Ascending aorta (tissue), 2 donors: ENCODE results near the gene ABCA8. TPM values are rescaled to one million over a fixed set of nuclear protein-coding genes. Genes with fewer than 3 reads are reported as not detected.
"Not testable (repeated sequence)": the region's sequence is repeated elsewhere in the genome, so short reads cannot be mapped to it uniquely, and the experiment has no call there.

Source experiments
- DNase-seq, 2 donors: peaks; one replicate each; pipeline ENCODE4 v3.0.0-alpha.2; 2019; ENCODE audit warnings: low spot score in 2 of 2
- H3K27ac ChIP-seq, 2 donors: fragments of 200-600 bp; sonication (generic); one replicate each; pipeline ENCODE4 v1.5.1; 2016 to 2017; ENCODE audit warnings: mild to moderate bottlenecking in 1 of 2
- H3K27me3 ChIP-seq: fragments of 200-600 bp; sonication (generic); one replicate; pipeline ENCODE4 v1.5.1; 2017
- H3K36me3 ChIP-seq, 2 donors: fragments of 200-600 bp; sonication (generic); one replicate each; pipeline ENCODE4 v1.5.1; 2016
- H3K4me1 ChIP-seq, 2 donors: fragments of 200-600 bp; sonication (generic); one replicate each; pipeline ENCODE4 v1.5.1; 2016 to 2017; ENCODE audit warnings: mild to moderate bottlenecking in 1 of 2
- H3K4me3 ChIP-seq, 2 donors: fragments of 200-600 bp; sonication (generic); one replicate each; pipeline ENCODE4 v1.5.1; 2016 to 2017; ENCODE audit warnings: mild to moderate bottlenecking in 1 of 2
- H3K9me3 ChIP-seq, 2 donors: fragments of 200-600 bp; sonication (generic); one replicate each; pipeline ENCODE4 v1.5.1; 2016
- intact Hi-C: fragments of 100-400 bp; cut with DNase I; formaldehyde crosslinking; loops from one replicate; pipeline ENCODE4 v1.15.1; 2023
- total RNA-seq: library from RNA; depleted of rRNA; stranded (reverse); fragments of >200 nt; gene quantifications from one replicate; pipeline ENCODE4 v1.1.0, GENCODE V29; 2016
- TF ChIP-seq, protein P1 (sequence below), 3 experiments: fragments of 200-600 bp in 2 of 3; fragments of 450-650 bp in 1 of 3; sonication (generic) in 2 of 3; IDR thresholded peaks; one replicate each; pipeline ENCODE4 v1.5.1; 2016 to 2019; ENCODE audit warnings: antibody characterized with exemption in 3 of 3, mild to moderate bottlenecking in 1 of 3, moderate library complexity in 1 of 3

Gene ABCA8
- total RNA-seq, 1 donor from 2014 or later, result 69.6 TPM

GRCh38 chr17:68830313-68830712 is 124.9 kb downstream of the ABCA8 start:
- Histone ChIP-seq H3K4me1 (no peaks in the 10 kb centered on the region), H3K27me3 (no peaks in the 10 kb centered on the region), H3K27ac (no peak overlapping the region), H3K4me3 (no peak overlapping the region), H3K36me3 (no peaks in the 10 kb centered on the region), H3K9me3 (no peaks in the 10 kb centered on the region)
- no peak for DNase-seq
- intact Hi-C loops, result no loop called here
- TF ChIP-seq, protein P1, sequence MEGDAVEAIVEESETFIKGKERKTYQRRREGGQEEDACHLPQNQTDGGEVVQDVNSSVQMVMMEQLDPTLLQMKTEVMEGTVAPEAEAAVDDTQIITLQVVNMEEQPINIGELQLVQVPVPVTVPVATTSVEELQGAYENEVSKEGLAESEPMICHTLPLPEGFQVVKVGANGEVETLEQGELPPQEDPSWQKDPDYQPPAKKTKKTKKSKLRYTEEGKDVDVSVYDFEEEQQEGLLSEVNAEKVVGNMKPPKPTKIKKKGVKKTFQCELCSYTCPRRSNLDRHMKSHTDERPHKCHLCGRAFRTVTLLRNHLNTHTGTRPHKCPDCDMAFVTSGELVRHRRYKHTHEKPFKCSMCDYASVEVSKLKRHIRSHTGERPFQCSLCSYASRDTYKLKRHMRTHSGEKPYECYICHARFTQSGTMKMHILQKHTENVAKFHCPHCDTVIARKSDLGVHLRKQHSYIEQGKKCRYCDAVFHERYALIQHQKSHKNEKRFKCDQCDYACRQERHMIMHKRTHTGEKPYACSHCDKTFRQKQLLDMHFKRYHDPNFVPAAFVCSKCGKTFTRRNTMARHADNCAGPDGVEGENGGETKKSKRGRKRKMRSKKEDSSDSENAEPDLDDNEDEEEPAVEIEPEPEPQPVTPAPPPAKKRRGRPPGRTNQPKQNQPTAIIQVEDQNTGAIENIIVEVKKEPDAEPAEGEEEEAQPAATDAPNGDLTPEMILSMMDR (IDR thresholded peaks at IDR 0.05), result no peak

GRCh38 chr17:68829211-68829610 is 126.0 kb downstream of the ABCA8 start:
- intact Hi-C loops, result no loop called here
- DNase-seq, result no peak
- H3K4me3 ChIP-seq, result no peak overlapping the region
- H3K4me1 ChIP-seq, result no peaks in the 10 kb centered on the region
- H3K27me3 ChIP-seq, result no peaks in the 10 kb centered on the region
- no peaks in the 10 kb centered on the region for H3K36me3 ChIP-seq
- TF ChIP-seq, protein P1 (IDR thresholded peaks at IDR 0.05), result no peak
- no peaks in the 10 kb centered on the region for H3K9me3 ChIP-seq
- no peak overlapping the region for H3K27ac ChIP-seq

DNA sequence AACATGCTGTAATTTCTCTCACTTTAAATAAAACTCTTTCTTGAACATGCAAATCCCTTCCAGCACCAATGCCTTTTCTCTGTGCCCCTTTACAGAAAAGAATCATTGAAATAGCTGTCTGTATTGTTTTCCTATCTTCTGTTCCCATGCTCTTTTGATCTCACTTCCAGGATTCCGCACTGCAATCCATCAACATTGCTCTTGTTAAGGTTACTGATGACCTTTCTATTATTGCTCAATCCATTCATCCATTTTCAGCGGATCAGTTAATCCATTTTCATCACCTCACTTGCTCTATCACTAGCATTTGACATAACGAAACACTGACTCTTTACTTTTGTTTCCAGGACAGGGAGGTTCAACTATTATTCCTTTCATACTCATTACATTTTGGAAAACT is 130.5 kb downstream of the ABCA8 start:
- no peak for DNase-seq
- Histone ChIP-seq H3K27ac (no peak overlapping the region), H3K4me3 (no peak overlapping the region), H3K4me1 (no peaks in the 10 kb centered on the region), H3K27me3 (no peaks in the 10 kb centered on the region), H3K36me3 (no peaks in the 10 kb centered on the region), H3K9me3 (no peaks in the 10 kb centered on the region)
- TF ChIP-seq, protein P1 (IDR thresholded peaks at IDR 0.05), result no peak
- intact Hi-C loops, result no loop called here

DNA sequence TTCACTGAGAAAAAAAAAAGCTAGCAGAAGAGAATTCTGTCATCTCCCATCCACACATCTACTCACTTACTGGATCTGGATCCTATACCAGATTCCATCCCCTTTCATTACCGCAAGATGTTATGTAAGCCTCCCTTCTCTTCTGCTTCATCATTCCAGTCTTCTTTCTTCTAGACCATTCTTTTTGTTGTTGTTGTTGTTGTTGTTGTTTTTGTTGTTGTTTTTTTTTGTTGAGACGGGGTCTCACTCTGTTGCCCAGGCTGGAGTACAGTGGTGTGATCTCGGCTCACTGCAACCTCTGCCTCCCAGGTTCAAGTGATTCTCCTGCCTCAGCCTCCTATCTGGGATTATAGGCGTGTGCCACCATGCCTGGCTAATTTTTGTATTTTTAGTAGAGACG is 131.0 kb downstream of the ABCA8 start:
- H3K27ac ChIP-seq, H3K4me3 ChIP-seq, DNase-seq, intact Hi-C loops, H3K36me3 ChIP-seq, H3K27me3 ChIP-seq, H3K4me1 ChIP-seq, H3K9me3 ChIP-seq: not testable (repeated sequence)

DNA sequence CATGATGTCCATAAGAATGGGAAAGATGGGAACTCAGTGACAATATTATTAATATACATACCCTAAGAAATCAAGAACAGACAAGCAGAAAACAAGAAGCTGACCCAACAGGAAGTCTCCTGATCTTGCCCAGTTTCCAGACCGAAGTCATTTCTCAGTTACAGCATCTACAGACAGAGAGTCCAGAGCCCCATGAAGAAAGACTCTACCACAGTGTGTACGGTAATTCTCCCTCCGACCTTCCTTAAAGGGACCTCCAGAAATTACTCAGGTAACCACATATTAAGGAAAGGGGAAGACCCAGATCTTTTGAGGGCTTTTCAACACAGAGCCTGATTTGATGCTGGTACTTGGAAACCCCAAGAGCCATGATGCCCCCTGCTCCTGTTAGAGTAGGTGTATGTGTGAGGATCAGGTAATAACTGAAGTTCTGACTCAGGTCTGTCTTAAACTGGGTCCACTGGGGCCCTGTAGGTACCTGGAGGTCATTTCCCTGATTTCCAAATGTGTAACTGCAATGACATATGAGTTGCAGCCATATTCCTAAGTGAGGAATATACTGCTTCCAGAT is 132.4 kb downstream of the ABCA8 start:
- TF ChIP-seq, protein P1 (IDR thresholded peaks at IDR 0.05), result no peak
- H3K9me3 ChIP-seq, result no peaks in the 10 kb centered on the region
- DNase-seq, result no peak
- H3K4me1 ChIP-seq, result no peaks in the 10 kb centered on the region
- no peak overlapping the region for H3K27ac ChIP-seq
- H3K36me3 ChIP-seq, result no peaks in the 10 kb centered on the region
- intact Hi-C loops, result no loop called here
- H3K27me3 ChIP-seq, result no peaks in the 10 kb centered on the region
- no peak overlapping the region for H3K4me3 ChIP-seq

- Histone ChIP-seq H3K4me3 (no peak overlapping the region), H3K9me3 (no peaks in the 10 kb centered on the region), H3K36me3 (no peaks in the 10 kb centered on the region), H3K27ac (no peak overlapping the region), H3K4me1 (no peaks in the 10 kb centered on the region), H3K27me3 (no peaks in the 10 kb centered on the region)
- intact Hi-C loops, result no loop called here
- DNase-seq, result no peak
- TF ChIP-seq, protein P1 (IDR thresholded peaks at IDR 0.05), result no peak
Observed at GRCh38 chr17:68821860-68822696, 133.1 kb downstream of the ABCA8 start.
